ENCODE results near the gene SPRR5. TPM values are rescaled to one million over a fixed set of nuclear protein-coding genes. Genes with fewer than 3 reads are reported as not detected.

The SPRR5 gene
- polyA plus RNA-seq, 1 donor (not counting 4 experiments of a cell fraction or from before 2014, with no cell fraction given) = 0.30 TPM

- TF ChIP-seq CTCF (optimal IDR thresholded peaks at IDR 0.05 in 1 of 3, IDR thresholded peaks at IDR 0.05 in 1 of 3, conservative IDR thresholded peaks at IDR 0.05 in 1 of 3; ENCODE audit: extremely low read depth in 1 of 3, insufficient read depth in 2 of 3, low read length in 3 of 3) (no peak), EZH2 (IDR thresholded peaks at IDR 0.05; ENCODE audit: low read length) (no peak)
- dilution Hi-C loops (cut with MboI; ENCODE audit: extremely low pct_ligation_motif_present, low sequenced_read_pairs) = no loop called here
- peak overlapping the region; percentile 92 for H3K27ac ChIP-seq (ENCODE audit: control insufficient read depth, insufficient read depth, low read length)
Observed at GRCh38 chr1:152906023-152906565, 40.9 kb upstream of the SPRR5 start.

GRCh38 chr1:152907686-152908601 lies 39.1 kb upstream of the SPRR5 start, which contains the start of gene IVL:
IVL (plus strand) TSS chr1:152908546; CDS start chr1:152909798, 1,252 bp downstream.
- Histone ChIP-seq H3K36me3 (ENCODE audit: control insufficient read depth in 2 of 2, extremely low read depth in 1 of 2, insufficient read depth in 2 of 2, low read length in 2 of 2) (no peaks in the 10 kb centered on the region), H4K20me1 (ENCODE audit: control insufficient read depth, extremely low read depth, insufficient read depth, low read length) (no peaks in the 10 kb centered on the region), H3K27me3 (ENCODE audit: control insufficient read depth, extremely low read depth, insufficient read depth, low read length) (no peaks in the 10 kb centered on the region), H3K9me1 (ENCODE audit: control insufficient read depth, extremely low read depth, insufficient read depth, low read length) (no peaks in the 10 kb centered on the region), H3K9ac (ENCODE audit: control insufficient read depth, extremely low read depth, insufficient read depth, low read length) (no peak within 1 kb of the TSS), H3K4me2 (ENCODE audit: control insufficient read depth, extremely low read depth, insufficient read depth, low read depth, low read length) (peak within 1 kb of the TSS; percentile 53), H3K79me2 (ENCODE audit: control insufficient read depth, insufficient read depth, low read length) (no peaks in the 10 kb centered on the region), H3K4me1 (ENCODE audit: control insufficient read depth, extremely low read depth, insufficient read depth, low read length) (peaks cover 47% of the 10 kb centered on the region), H2AFZ (ENCODE audit: control insufficient read depth, low read length) (peak within 1 kb of the TSS; percentile 36), H3K4me3 (ENCODE audit: control insufficient read depth in 2 of 3, extremely low read depth in 1 of 3, insufficient read depth in 2 of 3, low read depth in 1 of 3, low read length in 3 of 3) (peak within 1 kb of the TSS in 1 of 3 experiments; percentile 8), H3K27ac (ENCODE audit: control insufficient read depth, insufficient read depth, low read length) (peak within 1 kb of the TSS; percentile 92), H3K9me3 (ENCODE audit: control insufficient read depth, low read depth, low read length) (no peaks in the 10 kb centered on the region)
- no peak for TF ChIP-seq CTCF (optimal IDR thresholded peaks at IDR 0.05 in 1 of 3, IDR thresholded peaks at IDR 0.05 in 1 of 3, conservative IDR thresholded peaks at IDR 0.05 in 1 of 3; ENCODE audit: extremely low read depth in 1 of 3, insufficient read depth in 2 of 3, low read length in 3 of 3)
- TF ChIP-seq EZH2 (IDR thresholded peaks at IDR 0.05; ENCODE audit: low read length) = no peak
- FAIRE-seq (peak; percentile 73), DNase-seq (ENCODE audit: low read depth, low spot score) (no peak)
- dilution Hi-C loops (cut with MboI; ENCODE audit: extremely low pct_ligation_motif_present, low sequenced_read_pairs) = no loop called here

More at GRCh38 chr1:152906023-152906565, 40.9 kb upstream of the SPRR5 start:
- FAIRE-seq = peak; percentile 99
- H3K9me3 ChIP-seq (ENCODE audit: control insufficient read depth, low read depth, low read length) = no peaks in the 10 kb centered on the region
- H3K9me1 ChIP-seq (ENCODE audit: control insufficient read depth, extremely low read depth, insufficient read depth, low read length) = no peaks in the 10 kb centered on the region
- no peaks in the 10 kb centered on the region for H3K36me3 ChIP-seq (ENCODE audit: control insufficient read depth in 2 of 2, extremely low read depth in 1 of 2, insufficient read depth in 2 of 2, low read length in 2 of 2)
- no peaks in the 10 kb centered on the region for H3K79me2 ChIP-seq (ENCODE audit: control insufficient read depth, insufficient read depth, low read length)
- H3K27me3 ChIP-seq (ENCODE audit: control insufficient read depth, extremely low read depth, insufficient read depth, low read length) = no peaks in the 10 kb centered on the region
- peak overlapping the region in 2 of 3 experiments; percentile 7 to 29 for H3K4me3 ChIP-seq (ENCODE audit: control insufficient read depth in 2 of 3, extremely low read depth in 1 of 3, insufficient read depth in 2 of 3, low read depth in 1 of 3, low read length in 3 of 3)
- DNase-seq (ENCODE audit: low read depth, low spot score) = peak; percentile 97
- H3K4me1 ChIP-seq (ENCODE audit: control insufficient read depth, extremely low read depth, insufficient read depth, low read length) = peaks cover 49% of the 10 kb centered on the region
- H3K9ac ChIP-seq (ENCODE audit: control insufficient read depth, extremely low read depth, insufficient read depth, low read length) = peak overlapping the region; percentile 71
- peak overlapping the region; percentile 67 for H2AFZ ChIP-seq (ENCODE audit: control insufficient read depth, low read length)
- peak overlapping the region; percentile 82 for H3K4me2 ChIP-seq (ENCODE audit: control insufficient read depth, extremely low read depth, insufficient read depth, low read depth, low read length)
- no peaks in the 10 kb centered on the region for H4K20me1 ChIP-seq (ENCODE audit: control insufficient read depth, extremely low read depth, insufficient read depth, low read length)

Data from keratinocyte (primary cell).